ENCODE results near the gene GJB4.

GRCh38 chr1:34747638-34747941 is 11.9 kb upstream of the GJB4 start:
- TF ChIP-seq POLR2AphosphoS5 (IDR thresholded peaks at IDR 0.05; ENCODE audit: low read depth, low read length), result no peak
- TF ChIP-seq TAF1 (IDR thresholded peaks at IDR 0.05; ENCODE audit: low read depth, low read length), result no peak

Data from GM12891 (cell line).